HG03378 (cell line): Measurements from ENCODE around the gene SUSD3.

Experiments used
- ATAC-seq: cut with Tn5 transposase; IDR thresholded peaks from one replicate; pipeline ENCODE4 v1.9.1; 2021; ENCODE audit warnings: mild to moderate bottlenecking, moderate library complexity; ENCODE audit not compliant: unreplicated experiment

Gene SUSD3

GRCh38 chr9:93028448-93029006 is 30.0 kb upstream of the SUSD3 start:
- no peak for ATAC-seq

GRCh38 chr9:93030642-93031628 is 27.6 kb upstream of the SUSD3 start:
- ATAC-seq: no peak

- no peak for ATAC-seq
Measured at GRCh38 chr9:93031629-93032430, 26.7 kb upstream of the SUSD3 start.

GRCh38 chr9:93032545-93032944 is 26.0 kb upstream of the SUSD3 start:
- ATAC-seq: no peak

- ATAC-seq: no peak
Measured at GRCh38 chr9:93033531-93033930, 25.0 kb upstream of the SUSD3 start.

GRCh38 chr9:93035106-93035660 is 23.3 kb upstream of the SUSD3 start:
- no peak for ATAC-seq

- no peak for ATAC-seq
Measured at GRCh38 chr9:93035821-93036351, 22.6 kb upstream of the SUSD3 start.

GRCh38 chr9:93036887-93037475 is 21.5 kb upstream of the SUSD3 start:
- no peak for ATAC-seq

GRCh38 chr9:93037476-93037971 is 21.0 kb upstream of the SUSD3 start:
- ATAC-seq: no peak

GRCh38 chr9:93038918-93039317 is 19.6 kb upstream of the SUSD3 start:
- ATAC-seq: no peak

- ATAC-seq: no peak
Measured at GRCh38 chr9:93039456-93039855, 19.0 kb upstream of the SUSD3 start.

- no peak for ATAC-seq
Measured at GRCh38 chr9:93039976-93040375, 18.5 kb upstream of the SUSD3 start.

GRCh38 chr9:93040409-93040808 is 18.1 kb upstream of the SUSD3 start:
- no peak for ATAC-seq

GRCh38 chr9:93041108-93041802 is 17.2 kb upstream of the SUSD3 start:
- no peak for ATAC-seq

- no peak for ATAC-seq
Measured at GRCh38 chr9:93043122-93043521, 15.4 kb upstream of the SUSD3 start.

GRCh38 chr9:93045521-93045920 is 13.0 kb upstream of the SUSD3 start:
- ATAC-seq: no peak

- no peak for ATAC-seq
Measured at GRCh38 chr9:93048566-93049448, 9.7 kb upstream of the SUSD3 start.

- ATAC-seq: no peak
Measured at GRCh38 chr9:93049491-93049890, 9.0 kb upstream of the SUSD3 start.

GRCh38 chr9:93050231-93050630 is 8.3 kb upstream of the SUSD3 start:
- no peak for ATAC-seq
